CD4-positive, alpha-beta T cell treated with Interferon alpha-2 for 1 hour (primary cell): ENCODE data around the gene OR2G2.
A peak's percentile ranks its signal among the peaks of the same experiment; 100 is the strongest.

Source experiments
- DNase-seq, 2 donors: peaks; one replicate each; pipeline ENCODE4 v3.0.0-alpha.2; 2020 to 2022

The OR2G2 gene

GRCh38 chr1:247588060-247588459 is at the start of gene OR2G2:
Gene OR2G2, plus strand, starts transcription at chr1:247588360. Its CDS starts 0 bp downstream, at chr1:247588360.
- DNase-seq = no peak

- DNase-seq = no peak
These were observed 49.6 kb upstream of the OR2G2 start for GRCh38 chr1:247538561-247538960.

- no peak for DNase-seq
These were observed 48.9 kb upstream of the OR2G2 start for GRCh38 chr1:247539215-247539614.

DNA sequence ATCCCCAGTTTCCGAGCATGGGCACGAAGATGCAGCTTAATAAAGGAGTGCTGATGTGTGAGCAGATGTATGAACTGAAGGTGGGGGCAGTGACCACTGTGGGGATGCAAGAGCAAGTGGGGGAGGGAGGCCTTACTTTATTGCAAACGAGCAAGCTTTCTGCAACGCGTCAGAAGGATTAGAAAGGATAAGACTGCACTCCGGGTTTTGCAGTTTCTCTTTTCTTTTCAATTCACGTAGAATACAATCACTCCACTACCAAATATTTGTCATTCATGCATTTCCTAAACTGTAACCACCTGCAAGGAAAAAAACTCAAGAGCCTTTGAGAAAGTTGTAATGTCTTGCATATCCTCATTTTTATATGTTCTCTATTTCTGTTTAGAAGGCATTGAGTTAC is 47.6 kb upstream of the OR2G2 start:
- no peak for DNase-seq

- DNase-seq = no peak
These were observed 45.3 kb upstream of the OR2G2 start for GRCh38 chr1:247542811-247543210.

GRCh38 chr1:247548092-247548491 is 40.1 kb upstream of the OR2G2 start:
- peak in 1 of 2 donors; percentile 13 for DNase-seq

GRCh38 chr1:247548769-247549182 is 39.4 kb upstream of the OR2G2 start, which contains the start of gene GCSAML:
Gene GCSAML, plus strand, starts transcription at chr1:247549134. Its CDS starts 58 bp downstream, at chr1:247549192.
- DNase-seq = no peak

DNA sequence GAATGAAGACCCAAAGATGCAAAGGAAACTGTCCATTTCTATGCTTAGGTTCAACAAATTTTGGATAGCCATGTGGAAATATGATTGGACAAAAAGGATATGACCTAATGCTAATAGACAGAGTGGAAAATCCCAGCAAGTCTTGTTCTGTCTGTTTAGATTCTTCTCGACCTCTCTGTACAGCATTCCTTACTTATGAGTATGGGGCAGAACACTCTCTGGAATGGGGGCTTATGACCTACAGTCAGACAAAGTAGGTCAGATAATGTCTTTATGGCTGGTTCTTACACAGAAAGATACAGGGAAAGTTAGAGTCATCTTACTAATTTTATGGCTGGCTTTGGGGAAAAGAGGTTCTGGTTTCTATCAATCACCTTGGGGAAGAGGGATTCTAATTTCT is 36.4 kb upstream of the OR2G2 start:
- DNase-seq = no peak

- no peak for DNase-seq
These were observed 35.9 kb upstream of the OR2G2 start for GRCh38 chr1:247552231-247552630.

DNA sequence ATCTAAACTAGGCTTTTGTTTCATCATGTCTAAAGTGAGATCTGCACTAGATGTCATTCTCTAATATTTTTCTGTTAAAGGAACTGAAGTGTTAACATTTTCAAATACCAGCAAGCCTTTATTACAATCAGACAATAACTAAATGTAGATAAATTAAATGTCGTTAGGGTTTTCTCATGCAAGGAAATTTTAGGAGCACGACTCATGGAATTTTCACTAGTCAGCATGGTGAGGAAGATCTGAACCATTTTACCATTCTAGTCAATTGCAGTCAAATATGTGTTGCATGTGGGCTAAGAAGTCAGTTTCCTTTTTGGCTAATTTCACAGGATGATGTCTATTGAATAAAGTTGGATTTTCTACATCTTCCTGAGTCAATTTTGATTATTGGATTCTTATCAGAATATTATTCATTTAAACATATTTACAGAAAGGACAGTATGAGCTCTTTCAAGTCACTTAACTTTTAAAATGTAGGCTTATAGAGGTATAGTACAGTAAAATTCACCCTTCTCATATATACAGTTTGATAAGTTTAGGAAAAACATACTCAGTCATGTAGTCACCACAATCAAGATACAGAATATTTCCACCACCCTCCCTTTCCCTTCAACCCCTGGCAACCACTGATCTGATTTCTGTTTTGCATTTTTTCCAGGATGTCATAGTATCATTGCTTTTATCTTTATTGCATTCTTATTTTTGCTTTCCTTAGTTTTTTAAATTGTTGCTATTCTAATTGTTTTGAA is 30.1 kb upstream of the OR2G2 start:
- DNase-seq = no peak

DNA sequence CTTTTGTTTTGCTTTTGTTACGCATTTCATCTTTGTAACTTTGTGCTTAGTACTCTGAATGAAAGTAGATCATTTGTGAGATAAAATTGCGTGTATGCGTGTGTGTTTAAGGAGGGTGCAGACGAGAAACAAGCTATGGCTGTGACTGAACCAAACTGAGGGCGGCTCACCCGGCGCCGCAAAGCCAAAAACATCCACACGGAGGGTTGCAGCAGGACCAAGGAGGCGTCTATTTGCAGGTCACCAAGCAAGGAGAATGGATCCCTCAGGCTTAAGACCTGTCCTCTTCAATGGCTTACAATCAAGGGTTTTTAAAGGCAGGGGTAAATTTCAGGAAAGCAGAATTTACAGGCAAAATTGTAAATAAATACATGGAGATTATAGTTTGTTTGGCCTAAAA is 26.4 kb upstream of the OR2G2 start:
- DNase-seq = no peak

DNA sequence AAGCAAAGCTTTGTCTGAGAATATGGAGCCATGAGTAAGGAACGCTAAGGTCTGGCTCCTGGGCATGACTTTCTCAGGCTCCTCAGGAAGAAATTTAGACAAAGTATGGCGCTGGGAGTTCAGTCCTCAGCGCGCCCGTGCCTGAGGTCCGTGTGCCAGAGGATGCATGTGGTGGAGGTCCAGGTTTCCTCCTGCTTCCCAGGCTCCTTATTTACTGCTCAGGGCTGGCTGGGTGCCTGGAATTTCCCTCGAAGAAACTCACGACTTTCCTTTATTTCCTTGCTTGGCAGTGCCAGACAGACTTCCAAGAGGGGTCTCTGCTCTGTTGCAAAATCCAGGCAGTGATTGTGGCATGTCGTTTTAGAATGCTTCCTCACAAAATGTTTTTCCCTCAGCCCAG is 26.0 kb upstream of the OR2G2 start:
- no peak for DNase-seq

- no peak for DNase-seq
These were observed 13.9 kb upstream of the OR2G2 start for GRCh38 chr1:247574236-247574635.

DNA sequence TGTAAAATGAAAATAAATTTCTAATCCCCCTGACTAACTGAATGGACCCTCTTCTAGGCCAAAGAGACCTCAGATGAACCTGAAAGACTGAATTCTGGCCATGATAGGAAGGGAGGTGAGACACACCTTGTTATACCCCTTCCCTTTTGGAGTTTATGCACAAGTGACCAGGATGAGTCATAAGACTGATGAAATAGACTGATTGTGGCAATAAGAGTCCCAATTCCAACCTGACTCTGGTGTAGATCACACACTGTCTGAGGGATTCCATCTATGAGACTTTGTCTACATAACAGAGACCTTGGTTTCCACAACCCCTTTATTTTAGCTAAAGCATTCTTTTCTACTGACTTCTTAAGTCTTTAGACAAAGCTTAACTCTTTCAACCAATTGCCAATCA is 13.5 kb upstream of the OR2G2 start:
- no peak for DNase-seq

- peak in 1 of 2 donors; percentile 13 for DNase-seq
These were observed 11.6 kb upstream of the OR2G2 start for GRCh38 chr1:247576514-247576913.

DNA sequence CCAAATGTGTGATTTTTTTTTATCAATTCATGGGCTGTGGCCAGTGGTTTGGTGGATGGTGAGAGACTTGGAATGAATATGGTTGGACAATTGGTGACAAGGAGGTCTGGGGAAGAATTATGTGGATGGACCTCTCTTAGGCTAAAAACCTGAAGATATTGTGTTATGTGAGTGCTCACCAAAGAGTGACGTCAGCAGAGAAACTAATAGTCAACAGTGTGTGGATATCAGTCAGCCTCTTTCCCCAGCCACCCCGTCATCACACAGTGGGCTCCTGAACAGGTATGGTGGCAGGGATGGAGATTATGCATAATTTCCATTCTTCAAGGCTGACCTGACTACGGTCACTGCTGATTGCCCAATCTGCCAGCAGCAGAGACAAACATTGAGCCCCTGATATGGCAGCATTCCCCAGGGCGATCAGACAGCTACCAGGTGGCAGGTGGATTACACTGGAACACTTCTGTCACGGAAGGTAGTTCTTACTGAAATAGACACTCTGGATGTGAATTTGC is 9.2 kb upstream of the OR2G2 start:
- DNase-seq = no peak

DNA sequence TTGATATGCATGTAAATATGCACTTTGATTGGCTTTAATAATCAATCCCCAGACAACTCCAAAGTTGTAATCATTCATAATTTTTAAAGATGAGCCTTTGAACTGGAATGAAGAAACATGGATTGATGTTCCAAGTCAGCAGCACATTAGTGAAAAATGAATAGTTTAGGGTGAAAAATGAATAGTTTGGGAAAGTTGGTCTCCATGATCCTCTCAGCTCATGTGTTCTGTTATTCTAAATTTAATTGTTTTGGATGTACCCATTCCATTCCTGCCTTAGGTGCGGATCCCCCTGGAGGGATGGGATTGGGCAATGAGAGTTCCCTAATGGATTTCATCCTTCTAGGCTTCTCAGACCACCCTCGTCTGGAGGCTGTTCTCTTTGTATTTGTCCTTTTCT is 17.1 kb downstream of the OR2G2 start, which contains the start of gene OR2G3:
Gene OR2G3, plus strand, starts transcription at position 301 of the 400 bp plus-strand sequence. Its CDS starts 0 bp downstream, at position 301.
- no peak for DNase-seq

GRCh38 chr1:247613405-247613804 is 25.2 kb downstream of the OR2G2 start:
- no peak for DNase-seq

DNA sequence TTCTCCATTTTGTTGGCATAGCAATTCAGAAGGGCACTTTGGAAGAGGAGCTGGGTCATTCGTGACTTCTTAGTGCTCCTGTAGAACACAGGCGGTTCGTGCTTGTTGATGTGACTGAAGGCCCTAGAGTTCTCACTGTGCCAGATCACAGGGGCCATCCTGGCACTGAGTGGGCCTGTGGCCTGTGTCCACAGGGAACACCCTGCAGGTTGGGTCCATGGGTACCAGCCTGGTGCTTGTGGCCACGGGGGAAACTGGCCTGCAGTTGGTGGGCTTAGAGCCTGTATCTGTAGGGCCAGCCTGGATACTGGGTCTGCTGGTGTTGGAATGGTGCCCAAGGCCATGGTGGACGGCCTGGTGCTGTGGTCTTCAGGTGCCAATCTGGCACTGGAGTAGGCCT is 26.5 kb downstream of the OR2G2 start:
- no peak for DNase-seq

DNA sequence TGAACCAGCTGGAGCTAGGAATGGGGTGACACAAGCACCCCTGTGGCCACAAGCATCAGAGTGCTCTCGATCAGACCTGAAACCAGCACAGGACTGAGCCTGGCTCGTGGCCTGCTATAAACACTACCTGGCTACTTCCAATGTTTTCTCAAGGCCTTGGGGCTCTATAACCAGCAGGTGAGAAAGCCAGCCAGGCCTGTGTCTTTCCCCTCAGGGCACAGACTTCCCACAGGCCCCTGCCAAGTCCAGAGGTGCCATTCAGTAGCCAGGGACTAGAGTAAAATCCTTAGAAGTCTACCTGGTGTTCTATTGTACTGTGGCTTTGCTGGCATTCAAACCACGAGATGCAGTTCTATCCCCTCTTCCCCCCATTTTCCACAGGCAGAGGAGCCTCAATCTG is 39.8 kb downstream of the OR2G2 start:
- DNase-seq = no peak

DNA sequence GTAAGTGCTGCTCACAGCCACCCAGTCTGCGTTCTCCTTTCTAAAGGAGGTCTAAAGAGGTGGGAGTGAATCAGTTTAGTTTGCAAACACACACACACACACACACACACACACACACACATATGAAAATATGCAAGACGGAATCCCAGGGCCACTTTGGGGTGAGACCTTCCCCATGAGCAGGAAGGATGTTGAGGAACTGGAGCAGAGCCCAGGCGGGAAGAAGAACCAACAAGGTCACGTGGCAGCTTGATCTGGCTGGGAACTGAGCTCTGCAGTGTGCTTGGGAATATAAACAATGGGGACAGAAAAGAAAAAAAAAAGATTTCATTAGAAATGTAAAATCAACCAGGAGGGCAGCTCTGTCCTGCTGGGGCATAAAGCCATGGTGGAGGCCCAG is 49.9 kb downstream of the OR2G2 start:
- no peak for DNase-seq

DNA sequence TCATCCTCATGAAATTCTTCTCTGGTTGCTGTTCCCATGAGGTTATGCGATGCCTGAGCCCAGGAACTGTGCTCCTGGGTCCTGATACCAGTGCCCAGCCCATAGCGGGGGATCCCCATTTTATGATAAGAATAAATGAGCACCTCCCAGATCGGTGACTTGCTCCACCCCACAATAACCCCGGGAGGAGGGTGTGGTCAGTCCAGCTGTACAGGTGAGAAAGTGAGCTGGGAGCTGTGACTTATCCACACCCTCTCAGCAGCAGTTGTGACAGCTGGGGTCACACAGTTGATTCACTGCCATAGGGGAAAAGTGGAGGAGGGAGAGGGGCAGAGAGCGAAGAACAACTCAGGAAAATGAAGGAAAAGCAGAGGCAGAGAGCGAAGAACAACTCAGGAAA is 50.6 kb downstream of the OR2G2 start:
- DNase-seq = no peak
